Measurements from ENCODE around the gene GINS1.
A peak's percentile ranks its signal among the peaks of the same experiment; 100 is the strongest.
"Not testable (repeated sequence)": the region's sequence is repeated elsewhere in the genome, so short reads cannot be mapped to it uniquely, and the experiment has no call there.

GINS1 gene

GRCh38 chr20:25457886-25458680 lies 50.6 kb downstream of the GINS1 start:
- DNase-seq = no peak

GRCh38 chr20:25459111-25459830 lies 51.8 kb downstream of the GINS1 start:
- DNase-seq = no peak

GRCh38 chr20:25459916-25460535 lies 52.6 kb downstream of the GINS1 start:
- DNase-seq = no peak

GRCh38 chr20:25460566-25461280 lies 53.2 kb downstream of the GINS1 start:
- no peak for DNase-seq

- DNase-seq = no peak
Measured at GRCh38 chr20:25461281-25461650, 53.8 kb downstream of the GINS1 start.

- DNase-seq = no peak
Measured at GRCh38 chr20:25461786-25462545, 54.5 kb downstream of the GINS1 start.

- DNase-seq = no peak
Measured at GRCh38 chr20:25464501-25465242, 57.2 kb downstream of the GINS1 start.

GRCh38 chr20:25465243-25466135 lies 58.0 kb downstream of the GINS1 start:
- no peak for DNase-seq

GRCh38 chr20:25466846-25467245 lies 59.4 kb downstream of the GINS1 start:
- DNase-seq = no peak

GRCh38 chr20:25467441-25467840 lies 60.0 kb downstream of the GINS1 start:
- no peak for DNase-seq

- no peak for DNase-seq
Measured at GRCh38 chr20:25468126-25469075, 60.9 kb downstream of the GINS1 start.

GRCh38 chr20:25469558-25469957 lies 62.1 kb downstream of the GINS1 start:
- no peak for DNase-seq

GRCh38 chr20:25470045-25470444 lies 62.6 kb downstream of the GINS1 start:
- peak; percentile 3 for DNase-seq

GRCh38 chr20:25471020-25471419 lies 63.5 kb downstream of the GINS1 start:
- DNase-seq = no peak

GRCh38 chr20:25473297-25473696 lies 65.8 kb downstream of the GINS1 start:
- not testable (repeated sequence) for DNase-seq

- DNase-seq = no peak
Measured at GRCh38 chr20:25476106-25477013, 68.9 kb downstream of the GINS1 start.

GRCh38 chr20:25477014-25477882 lies 69.8 kb downstream of the GINS1 start:
- no peak for DNase-seq

All from activated T-cell treated with anti-CD3 and anti-CD28 coated beads for 4 hours (primary cell).